Stimulated activated CD8-positive, alpha-beta memory T cell treated with anti-CD3 and anti-CD28 coated beads, Interleukin-15, amount 100 ng/mL, for 48 hours (primary cell): ENCODE measurements around the gene SLC35B1.
"Not testable (repeated sequence)": the region's sequence is repeated elsewhere in the genome, so short reads cannot be mapped to it uniquely, and the experiment has no call there.

Experiments used
- DNase-seq, 2 donors: peaks; one replicate each; pipeline ENCODE4 v3.0.0-alpha.2; 2020; ENCODE audit warnings: low read depth in 2 of 2

Gene SLC35B1

DNA sequence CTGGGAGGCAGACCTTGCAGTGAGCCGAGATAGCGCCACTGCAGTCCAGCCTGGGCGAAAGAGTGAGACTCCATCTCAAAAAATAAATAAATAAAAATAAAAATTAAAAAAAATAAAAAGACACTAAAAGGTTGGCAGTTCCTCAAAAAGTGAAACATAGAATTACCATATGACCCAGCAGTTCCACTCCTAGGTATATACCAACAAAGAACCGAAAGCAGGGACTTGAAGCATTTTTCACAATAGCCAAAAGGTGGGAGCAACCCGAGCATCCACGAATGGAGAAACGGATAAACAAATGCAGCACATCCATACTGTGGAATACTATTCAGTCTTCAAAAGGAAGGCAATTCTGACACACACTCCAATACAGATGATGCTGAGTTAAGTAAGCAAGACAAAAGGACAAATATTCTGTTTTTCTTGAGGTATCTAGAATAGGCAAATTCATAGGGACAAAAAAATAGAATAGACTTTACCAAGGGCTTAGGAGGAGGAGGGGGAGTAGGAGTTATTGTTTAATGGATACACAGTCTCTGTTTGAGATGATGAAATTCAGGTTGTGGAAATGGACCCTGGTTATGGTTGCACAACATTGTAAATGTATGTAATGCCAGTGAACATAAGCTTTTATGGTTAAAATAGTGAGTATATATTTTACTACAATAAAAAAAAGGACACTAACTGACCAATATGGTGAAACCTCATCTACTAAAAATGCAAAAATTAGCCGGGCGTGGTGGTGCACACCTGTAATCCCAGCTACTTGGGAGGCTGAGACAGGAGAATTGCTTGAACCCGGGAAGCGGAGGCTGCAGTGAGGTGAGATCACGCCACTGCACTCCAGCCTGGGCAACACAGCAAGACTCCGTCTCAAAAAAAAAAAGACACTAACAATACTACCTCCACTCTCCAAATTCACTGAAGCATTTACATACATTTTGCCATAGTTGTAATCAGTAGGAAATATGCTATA lies 27.0 kb upstream of the SLC35B1 start:
- no peak for DNase-seq

DNA sequence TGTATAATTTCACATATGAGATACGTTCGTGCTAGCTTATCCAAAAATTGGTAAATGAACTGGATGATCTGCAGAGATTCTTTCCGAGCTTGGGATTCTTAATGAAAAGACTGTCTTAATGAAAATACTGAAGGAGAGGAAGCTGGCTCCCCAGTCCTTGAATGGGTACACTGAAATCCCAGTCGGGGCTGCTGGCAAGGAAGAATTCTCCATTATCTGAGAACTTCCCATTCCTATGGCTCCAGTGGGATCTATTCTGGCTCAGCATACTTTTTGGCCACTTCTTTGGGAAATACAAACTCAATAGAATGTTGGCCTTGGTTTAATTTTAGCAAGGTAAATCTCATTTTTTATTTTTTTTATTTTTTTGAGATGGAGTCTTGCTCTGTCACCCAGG lies 23.7 kb upstream of the SLC35B1 start:
- no peak for DNase-seq

DNA sequence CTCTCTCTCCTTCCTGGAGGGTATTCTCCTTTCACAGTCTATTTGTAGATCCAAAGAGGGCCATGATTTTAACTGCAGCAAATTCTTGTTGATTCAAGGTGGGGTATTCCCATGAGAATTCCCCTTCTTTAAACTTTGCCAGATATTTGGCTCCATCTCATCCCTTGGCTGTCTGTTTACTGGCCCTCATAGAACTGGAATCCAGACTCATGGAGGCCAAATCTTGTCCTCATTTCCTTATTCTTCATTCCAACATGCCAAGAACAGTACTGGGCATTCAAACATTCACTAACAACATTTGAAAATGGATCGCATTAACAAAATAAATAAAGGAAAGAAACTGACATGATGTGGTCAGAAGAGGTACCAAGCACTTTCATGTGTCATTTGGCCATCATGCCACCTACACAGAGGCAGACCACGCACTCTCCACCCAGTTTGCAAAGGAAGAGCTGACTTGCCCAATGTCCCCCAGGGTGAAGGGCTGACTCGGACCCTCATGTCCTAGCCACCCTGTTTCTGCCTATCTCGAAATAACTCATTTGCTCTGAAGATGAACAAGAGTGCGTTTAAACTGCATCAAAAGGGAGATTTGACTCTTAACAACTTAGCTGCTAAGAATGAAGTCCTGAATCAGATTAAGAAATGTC lies 23.1 kb upstream of the SLC35B1 start:
- DNase-seq = no peak

GRCh38 chr17:49730078-49730784 lies 22.5 kb upstream of the SLC35B1 start:
- DNase-seq = no peak

DNA sequence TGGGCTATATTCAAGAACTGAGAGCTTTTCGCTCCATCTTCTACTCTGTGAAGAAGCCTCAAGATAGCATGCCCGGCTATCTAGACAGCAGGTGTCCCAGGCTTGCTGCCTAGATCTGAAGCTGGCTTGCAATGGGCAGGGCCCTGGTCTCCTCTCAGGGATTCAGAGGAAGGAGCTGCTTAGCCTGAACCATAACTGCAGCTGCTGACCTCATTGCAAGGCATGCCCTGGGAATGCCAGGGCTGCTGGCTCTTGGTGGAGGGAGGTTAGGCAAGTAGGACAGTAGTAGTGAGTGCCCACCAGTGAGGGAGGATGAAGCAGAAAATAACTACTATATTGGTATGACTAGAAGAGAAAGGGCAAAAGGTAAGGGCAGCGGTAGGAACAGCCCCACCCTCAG lies 21.3 kb upstream of the SLC35B1 start:
- no peak for DNase-seq

GRCh38 chr17:49728425-49728824 lies 20.7 kb upstream of the SLC35B1 start:
- DNase-seq = no peak

GRCh38 chr17:49727380-49727779 lies 19.6 kb upstream of the SLC35B1 start:
- DNase-seq = no peak

GRCh38 chr17:49725452-49726130 lies 17.8 kb upstream of the SLC35B1 start:
- no peak for DNase-seq

DNA sequence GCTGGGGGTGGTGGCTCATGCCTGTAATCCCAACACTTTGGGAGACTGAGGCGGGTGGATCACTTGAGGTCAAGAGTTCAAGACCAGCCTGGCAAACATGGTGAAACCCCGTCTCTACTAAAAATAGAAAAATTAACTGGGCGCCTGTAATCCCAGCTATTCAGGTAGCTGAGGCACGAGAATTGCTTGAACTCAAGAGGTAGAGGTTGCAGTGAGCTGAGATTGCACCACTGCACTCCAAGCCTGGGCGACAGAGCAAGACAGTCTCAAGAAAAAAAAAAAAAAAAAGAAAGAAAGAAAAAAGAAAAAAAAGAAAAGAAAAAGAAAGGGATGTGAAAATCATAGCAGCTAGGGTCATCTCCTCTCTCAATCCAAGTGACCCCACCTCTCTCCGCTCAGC lies 16.8 kb upstream of the SLC35B1 start:
- DNase-seq = not testable (repeated sequence)

DNA sequence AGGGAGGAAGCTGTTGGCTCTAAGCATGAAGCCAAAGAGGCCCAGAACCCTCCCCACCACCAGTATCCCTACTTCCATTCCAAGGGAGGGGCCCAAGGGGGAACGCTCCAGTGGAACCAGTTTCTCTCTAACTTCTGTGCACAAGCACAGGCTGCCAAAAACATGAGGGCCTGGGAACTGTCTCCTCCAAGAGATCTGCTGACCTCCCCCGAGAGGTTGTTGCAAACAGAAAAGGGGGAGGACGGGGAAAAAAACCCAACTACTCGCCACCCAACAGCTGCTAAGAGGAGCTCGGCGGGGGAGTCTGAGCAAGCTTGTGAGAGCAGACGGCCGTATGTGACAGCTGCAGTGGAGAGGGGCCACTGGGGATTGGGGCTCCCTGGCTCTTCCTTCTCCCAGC lies 15.7 kb upstream of the SLC35B1 start:
- no peak for DNase-seq

DNA sequence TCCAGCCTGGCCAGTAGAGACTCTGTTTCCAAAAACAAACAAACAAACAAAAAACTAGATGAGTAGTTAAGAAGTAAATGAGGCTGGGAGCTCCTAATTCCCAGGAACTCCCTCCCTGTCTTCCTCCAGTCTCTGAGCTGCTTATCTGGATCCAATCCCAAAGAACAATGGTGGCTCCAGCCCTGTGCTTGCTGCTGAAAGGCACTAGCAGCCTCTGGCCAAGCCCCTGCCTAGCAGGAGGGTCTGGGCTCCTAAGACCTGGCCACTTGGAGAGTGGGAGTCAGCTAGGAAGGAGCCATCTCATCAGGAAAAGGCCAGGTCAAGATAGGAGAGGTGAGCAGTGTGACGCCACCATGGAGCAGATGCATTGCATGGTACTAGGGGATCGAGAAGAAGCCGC lies 14.3 kb upstream of the SLC35B1 start:
- no peak for DNase-seq

DNA sequence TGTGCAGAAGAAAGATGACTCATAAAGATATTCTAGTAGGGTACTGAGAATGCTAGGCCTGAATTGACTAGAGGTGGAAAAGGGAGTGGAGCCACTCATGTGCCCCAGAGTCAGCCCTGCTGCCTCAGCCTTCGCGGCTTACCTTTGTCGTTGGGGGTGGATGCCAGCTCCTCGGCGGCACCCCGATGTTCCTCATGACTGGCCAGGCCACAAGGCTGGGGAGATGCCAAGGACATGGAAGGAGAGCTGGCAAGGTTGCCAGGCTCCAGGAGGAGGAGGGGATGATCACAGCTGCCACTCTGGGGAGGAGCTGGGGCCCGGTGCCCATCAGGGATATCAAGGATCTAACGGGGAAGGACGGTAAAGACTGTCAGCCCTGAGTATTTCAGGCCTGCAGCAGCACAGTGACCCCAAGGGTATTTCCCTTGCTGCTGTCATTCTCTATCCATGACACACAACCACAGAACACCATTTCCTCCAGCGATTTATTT lies 9.7 kb upstream of the SLC35B1 start:
- peak in 1 of 2 donors; percentile 44 for DNase-seq

- no peak for DNase-seq
These were observed 9.1 kb upstream of the SLC35B1 start for GRCh38 chr17:49716668-49717364.

GRCh38 chr17:49715717-49716279 lies 8.0 kb upstream of the SLC35B1 start:
- DNase-seq = peak; percentile 44 to 56

- no peak for DNase-seq
These were observed 7.5 kb upstream of the SLC35B1 start for GRCh38 chr17:49715216-49715615.

DNA sequence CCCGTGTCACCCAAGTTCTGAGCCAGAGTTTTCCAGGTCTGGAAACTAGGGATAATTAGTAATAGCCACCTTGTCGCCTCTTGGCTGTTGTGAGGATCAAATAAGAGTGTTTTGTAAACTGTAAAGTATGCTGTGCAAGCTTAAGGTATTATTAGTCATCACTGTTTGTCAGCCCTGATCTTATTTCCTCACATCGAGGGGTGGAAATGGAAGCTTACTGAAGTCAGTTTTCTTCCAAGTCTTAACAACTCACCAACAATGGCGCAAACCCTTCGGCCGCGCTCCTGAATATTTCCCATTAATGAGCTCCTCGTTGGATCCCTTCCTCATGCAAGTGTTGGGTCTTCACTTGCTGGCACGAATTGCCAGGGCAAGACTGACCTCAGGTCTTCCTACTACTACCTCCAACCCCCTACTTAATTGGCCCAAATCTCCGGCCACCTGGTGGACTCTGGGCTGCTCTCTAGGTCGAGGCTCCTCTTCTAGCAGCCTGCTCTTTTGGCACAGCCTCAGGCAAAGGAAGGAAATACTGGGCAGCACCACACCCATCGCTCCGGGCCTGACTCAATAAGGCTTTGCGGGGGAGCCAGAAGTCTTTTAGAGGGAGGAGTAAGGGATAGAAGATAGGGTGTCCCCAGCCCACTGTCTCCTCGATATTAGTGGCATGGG lies 885 bp upstream of the SLC35B1 start:
- DNase-seq = no peak

DNA sequence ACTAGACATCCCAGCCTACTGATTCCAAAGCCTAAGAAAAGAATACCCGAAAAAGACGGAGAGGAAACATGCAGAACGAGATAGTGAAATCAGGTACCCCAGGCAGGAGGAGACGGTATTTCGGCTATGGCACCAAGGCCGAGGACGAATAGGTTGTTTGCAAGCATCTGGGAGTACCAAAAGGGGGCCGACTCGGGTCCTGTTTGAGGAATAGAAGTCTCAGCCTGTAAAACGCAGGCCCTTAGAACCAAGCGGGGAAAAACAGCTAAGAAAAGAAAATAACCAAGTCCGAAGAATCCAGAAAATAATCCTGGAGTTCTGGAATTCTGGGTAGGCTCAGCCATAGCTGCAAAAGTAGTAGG lies 537 bp downstream of the SLC35B1 start:
- DNase-seq = no peak

- no peak for DNase-seq
These were observed 2.5 kb downstream of the SLC35B1 start for GRCh38 chr17:49705254-49705653.

DNA sequence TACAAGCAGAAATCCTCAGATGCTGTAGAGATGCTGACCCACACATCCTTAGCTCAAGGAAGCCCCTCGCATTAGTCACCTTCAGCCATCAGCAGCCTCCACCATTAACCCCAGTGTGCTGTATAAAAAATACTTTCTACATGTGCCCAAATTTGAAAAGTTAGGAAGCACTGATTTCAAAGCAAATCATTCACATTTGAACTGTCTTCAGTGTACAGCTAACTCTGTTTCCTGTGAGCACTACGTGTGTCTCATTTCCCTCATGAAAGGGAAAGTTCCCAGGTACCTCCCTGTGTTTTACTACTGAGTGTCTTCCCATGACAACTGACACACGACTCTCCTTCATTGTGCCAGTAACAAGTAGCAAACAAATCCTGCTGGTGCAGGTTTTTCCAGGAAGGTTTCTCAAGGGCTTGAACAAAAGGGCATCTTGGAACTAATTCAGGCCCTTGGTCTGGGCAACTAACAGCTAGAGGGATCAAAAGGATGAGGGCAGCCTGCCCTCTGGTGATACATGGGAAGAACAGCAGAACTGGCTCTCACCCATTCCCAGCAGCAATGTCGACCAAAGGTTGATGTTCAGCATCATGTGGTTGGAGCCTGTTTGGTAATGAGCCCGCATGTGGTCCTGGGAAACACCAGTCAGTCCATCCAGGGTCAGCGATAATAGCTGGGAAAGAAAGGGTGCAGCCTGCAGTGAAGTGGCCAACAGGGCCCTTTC lies 4.0 kb downstream of the SLC35B1 start:
- no peak for DNase-seq

- no peak for DNase-seq
These were observed 6.8 kb downstream of the SLC35B1 start for GRCh38 chr17:49700960-49701359.
